ENCODE results near the gene TSPAN19. TPM values are rescaled to one million over a fixed set of nuclear protein-coding genes. Genes with fewer than 3 reads are reported as not detected.
A peak's percentile ranks its signal among the peaks of the same experiment; 100 is the strongest.

TSPAN19 gene
- total and polyA plus RNA-seq, 2 of the 13 experiments (the other 11 are each of a cell fraction or from before 2014, with no cell fraction given): not detected

- TF ChIP-seq E2F1 (CRISPR knock-in tag; IDR thresholded peaks at IDR 0.05) (no peak), MXD4 (CRISPR knock-in tag; IDR thresholded peaks at IDR 0.05) (no peak), SNRNP70 (IDR thresholded peaks at IDR 0.05; ENCODE audit: low read depth, low read length) (no peak), ZNF605 (CRISPR knock-in tag; IDR thresholded peaks at IDR 0.05) (no peak), SAP130 (CRISPR knock-in tag; IDR thresholded peaks at IDR 0.05; ENCODE audit: low read depth) (peak; percentile 35; the same call in 1 of the 2 replicates), ARID2 (CRISPR knock-in tag; IDR thresholded peaks at IDR 0.05; ENCODE audit: borderline replicate concordance) (no peak), NCOA2 (CRISPR knock-in tag; IDR thresholded peaks at IDR 0.05) (no peak), ZNF609 (CRISPR knock-in tag; IDR thresholded peaks at IDR 0.05; ENCODE audit: borderline replicate concordance) (no peak), SP4 (CRISPR knock-in tag; IDR thresholded peaks at IDR 0.05) (no peak), KLF13 (CRISPR knock-in tag; IDR thresholded peaks at IDR 0.05) (no peak), ZNF225 (CRISPR knock-in tag; IDR thresholded peaks at IDR 0.05) (no peak), ZNF782 (CRISPR knock-in tag; IDR thresholded peaks at IDR 0.05; ENCODE audit: borderline replicate concordance) (no peak), ZNF580 (CRISPR knock-in tag; IDR thresholded peaks at IDR 0.05; ENCODE audit: borderline replicate concordance, low read depth) (no peak), NPAS2 (CRISPR knock-in tag; IDR thresholded peaks at IDR 0.05; ENCODE audit: borderline replicate concordance) (no peak), ZNF512B (CRISPR knock-in tag; IDR thresholded peaks at IDR 0.05; ENCODE audit: borderline replicate concordance) (no peak), HNF1A (IDR thresholded peaks at IDR 0.05; ENCODE audit: low read depth) (no peak), HNF1A (CRISPR knock-in tag; IDR thresholded peaks at IDR 0.05; ENCODE audit: borderline replicate concordance) (no peak)
Measured at GRCh38 chr12:85036234-85036707, at the start of gene TSPAN19, which contains the start of gene LRRIQ1 (continued).
